Mucosa of gallbladder (tissue), 1 donor: ENCODE results near the gene WDR62. TPM values are rescaled to one million over a fixed set of nuclear protein-coding genes. Genes with fewer than 3 reads are reported as not detected.

Experiments used
- DNase-seq: peaks from one replicate; pipeline ENCODE4 v3.0.0-alpha.2; 2020; ENCODE audit warnings: low spot score
- total RNA-seq: library from RNA; stranded (reverse); gene quantifications from one replicate; pipeline ENCODE4 v1.2.1, GENCODE V29; 2021
- donor health status: DM: no; HTN: no; CAD: no.

The WDR62 gene
- total RNA-seq, 1 donor from 2014 or later: 1.3 TPM

DNA sequence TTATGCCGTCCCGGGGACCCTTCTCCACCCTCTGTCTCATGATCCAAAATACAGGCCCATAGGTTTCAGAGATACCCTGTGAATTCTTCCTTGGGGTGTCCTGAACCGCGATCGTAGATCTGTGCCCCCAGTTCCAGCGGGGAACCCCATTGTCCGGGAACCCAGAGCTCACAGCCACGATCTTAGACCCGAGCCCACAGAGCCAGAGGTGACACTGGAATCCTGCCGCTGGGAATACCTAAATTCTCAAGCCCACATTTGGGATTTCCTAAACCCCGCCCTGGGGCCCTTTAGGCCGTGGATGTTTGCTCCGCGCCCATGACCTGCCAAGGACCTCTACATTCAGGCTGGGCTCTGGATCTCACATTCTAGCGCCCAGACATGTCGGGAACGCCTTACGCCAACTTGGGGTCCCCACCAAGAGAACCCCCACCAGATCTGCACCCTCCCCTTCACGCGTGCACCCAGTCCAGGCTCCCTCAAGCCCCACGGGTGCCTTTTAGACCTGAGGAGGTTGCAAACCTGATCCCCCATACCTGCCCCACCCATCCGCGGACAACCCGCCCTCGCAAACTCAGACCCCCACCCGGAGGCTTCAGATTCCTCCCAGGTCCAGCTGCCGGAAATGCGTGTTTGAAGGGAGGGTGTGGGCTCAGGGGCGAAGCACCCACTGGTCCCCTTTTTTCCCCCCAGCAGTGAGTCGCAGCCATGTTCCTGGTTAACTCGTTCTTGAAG, 85.8 kb downstream of the WDR62 start:
- DNase-seq: peak; percentile 32

DNA sequence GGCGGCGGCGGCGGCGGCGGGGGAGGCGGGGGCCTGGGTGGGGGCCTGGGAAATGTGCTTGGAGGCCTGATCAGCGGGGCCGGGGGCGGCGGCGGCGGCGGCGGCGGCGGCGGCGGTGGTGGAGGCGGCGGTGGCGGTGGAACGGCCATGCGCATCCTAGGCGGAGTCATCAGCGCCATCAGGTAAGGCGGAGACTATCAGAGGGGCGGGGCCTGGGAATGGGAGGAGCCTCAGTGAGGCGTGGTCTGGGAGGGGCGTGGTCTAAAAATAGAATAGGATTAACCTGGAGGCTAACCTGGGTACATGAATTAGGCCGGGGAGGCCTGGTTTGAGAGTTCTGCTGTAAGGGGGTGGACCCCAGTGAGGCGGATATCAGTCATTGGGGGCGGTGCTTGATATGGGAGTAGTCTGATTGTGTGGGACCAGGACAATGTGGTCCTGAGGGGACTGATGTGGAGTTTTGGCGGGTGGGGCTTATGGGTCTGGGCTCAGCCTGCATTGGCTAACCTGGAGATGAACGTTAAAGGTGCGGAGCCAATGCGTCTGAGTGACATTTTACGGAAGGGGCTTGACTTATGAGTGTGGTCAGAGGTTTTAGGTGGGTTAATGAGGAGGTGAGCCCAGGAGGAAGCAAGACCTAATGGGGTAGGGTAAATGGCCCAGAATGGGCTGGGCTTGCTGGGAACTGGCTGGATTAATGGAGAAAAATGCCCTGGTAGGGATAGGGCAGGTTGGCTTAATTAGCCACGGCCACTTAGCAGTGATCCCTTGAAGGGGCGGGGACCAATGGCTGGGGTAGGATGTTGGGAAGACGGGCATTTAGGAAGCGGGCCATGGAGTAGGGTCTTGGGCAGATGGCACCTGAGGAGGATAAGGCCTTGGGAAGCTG, 86.6 kb downstream of the WDR62 start:
- DNase-seq: peak; percentile 88

DNA sequence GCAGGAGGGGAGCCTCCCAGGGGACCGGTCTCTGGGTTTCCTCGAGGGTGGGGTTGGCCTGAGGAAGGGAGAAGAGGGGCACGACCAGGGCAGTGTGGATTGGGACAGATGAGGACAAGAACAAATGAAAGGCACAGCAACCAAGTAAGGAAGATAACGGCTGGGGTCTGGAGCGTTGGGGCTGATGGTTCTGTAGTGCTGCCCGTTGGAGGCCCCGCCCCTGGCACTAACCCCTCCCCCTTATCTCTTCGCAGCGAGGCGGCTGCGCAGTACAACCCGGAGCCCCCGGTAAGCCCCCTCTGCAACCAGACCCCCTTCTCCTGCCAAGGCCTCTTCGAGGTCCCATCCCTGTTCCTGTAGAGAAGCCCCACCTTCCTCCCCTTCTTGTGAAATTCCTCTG, 87.3 kb downstream of the WDR62 start:
- no peak for DNase-seq

DNA sequence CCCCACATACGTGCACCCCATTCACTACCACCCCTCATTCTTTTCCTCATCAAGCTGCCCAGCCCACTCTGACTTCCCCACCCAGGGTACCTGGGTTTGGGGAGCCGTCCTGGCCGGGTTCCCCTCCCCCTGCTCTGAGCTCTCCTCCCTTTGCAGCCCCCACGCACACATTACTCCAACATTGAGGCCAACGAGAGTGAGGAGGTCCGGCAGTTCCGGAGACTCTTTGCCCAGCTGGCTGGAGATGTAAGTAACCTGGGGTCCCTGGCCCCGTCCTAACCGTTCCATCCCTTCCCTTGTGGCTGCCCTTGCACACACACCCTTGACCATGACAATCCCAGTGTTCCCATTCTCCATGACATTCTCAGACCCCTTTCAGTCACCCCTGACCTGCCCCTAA, 87.8 kb downstream of the WDR62 start:
- no peak for DNase-seq

DNA sequence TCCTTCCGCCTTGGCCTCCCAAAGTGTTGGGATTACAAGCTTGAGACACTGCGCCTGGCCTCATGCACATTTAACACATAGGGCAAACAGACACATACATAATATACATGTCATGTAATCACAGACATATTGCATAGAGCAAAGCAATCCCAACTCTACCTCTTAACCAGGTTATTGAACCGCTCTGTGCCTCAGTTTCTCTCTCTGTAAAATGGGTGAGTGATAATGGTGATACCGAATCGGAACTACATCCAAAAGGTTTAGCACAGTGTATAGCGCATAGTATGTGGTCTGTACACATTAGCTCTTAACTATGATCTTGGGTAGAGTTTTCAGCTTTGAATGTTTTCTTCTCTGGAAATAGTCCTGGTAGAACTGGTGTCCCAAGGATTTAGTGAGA, 89.9 kb downstream of the WDR62 start:
- DNase-seq: no peak

DNA sequence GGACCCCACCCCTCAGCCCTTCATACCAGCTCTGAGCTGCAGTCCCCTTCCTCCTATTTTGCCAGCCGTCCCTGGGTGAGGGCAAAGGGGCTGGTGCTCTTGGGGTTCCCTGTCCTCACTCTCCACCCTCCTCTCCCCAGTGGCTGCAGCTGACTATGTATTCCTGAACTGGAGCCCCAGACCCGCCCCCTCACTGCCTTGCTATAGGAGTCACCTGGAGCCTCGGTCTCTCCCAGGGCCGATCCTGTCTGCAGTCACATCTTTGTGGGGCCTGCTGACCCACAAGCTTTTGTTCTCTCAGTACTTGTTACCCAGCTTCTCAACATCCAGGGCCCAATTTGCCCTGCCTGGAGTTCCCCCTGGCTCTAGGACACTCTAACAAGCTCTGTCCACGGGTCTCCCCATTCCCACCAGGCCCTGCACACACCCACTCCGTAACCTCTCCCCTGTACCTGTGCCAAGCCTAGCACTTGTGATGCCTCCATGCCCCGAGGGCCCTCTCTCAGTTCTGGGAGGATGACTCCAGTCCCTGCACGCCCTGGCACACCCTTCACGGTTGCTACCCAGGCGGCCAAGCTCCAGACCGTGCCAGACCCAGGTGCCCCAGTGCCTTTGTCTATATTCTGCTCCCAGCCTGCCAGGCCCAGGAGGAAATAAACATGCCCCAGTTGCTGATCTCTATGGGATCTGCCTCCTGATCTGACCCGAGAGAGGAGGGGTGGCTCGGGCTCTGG, 95.1 kb downstream of the WDR62 start:
- no peak for DNase-seq

DNA sequence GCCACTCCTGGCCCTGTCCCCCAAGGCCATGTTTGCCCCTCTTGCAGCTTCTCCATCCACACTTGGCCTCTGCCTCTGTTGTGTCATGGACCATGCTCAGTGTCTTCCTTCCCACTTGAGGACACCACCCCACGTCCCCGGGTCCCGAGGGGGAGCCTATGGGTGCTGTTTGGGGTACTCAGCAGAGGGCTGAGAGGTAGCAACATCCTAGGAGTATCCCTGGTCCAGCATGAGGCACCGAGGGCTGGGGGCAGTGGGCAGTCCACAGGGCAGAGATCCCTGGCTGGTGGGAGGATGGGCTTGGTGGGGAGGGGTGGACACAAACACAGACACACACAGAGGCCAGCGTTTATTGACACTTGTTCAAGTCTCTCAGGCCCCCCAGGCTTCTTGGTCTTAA, 95.9 kb downstream of the WDR62 start:
- no peak for DNase-seq

DNA sequence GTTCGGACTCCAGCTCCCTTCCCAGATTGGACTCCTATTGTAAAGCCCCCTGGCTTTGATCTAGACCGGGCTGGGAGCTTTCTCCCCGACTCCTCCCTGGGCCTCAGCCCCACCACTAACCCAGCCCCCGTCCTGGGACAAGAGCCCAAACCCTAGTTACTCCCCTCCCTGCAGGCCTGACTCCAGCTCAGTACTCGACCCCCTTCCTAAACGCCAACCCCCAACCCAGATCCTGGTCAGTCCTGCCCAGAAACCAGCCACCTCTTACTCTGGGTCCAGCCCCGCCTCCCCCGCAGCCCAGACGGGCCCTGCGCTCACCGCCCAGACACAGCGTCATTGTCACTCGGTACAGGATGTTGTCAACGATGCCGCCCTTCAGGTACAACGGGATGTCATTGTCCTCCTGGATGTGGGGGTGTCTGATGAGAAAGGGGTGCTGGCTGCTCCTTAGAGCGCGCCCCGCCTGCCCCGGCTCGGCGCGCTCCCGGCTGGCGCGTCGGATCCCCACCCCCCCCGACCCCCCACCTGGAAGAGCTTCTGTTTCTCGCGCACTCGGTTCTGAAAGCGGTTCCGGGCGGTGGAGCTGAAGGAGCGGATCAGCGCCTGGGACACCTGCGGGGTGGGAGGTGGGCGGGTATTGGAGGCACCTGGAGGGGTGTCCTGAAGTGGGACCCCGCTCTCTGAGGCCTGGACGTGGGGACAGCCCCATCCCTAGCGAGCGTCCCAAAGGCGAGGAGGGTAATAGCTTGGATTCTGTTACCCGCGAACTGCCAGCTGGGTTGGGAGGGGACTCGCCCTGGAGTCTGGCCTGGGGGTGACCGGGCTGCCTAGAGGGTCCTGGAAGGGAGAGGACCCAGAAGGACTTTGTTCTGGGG, 96.7 kb downstream of the WDR62 start:
- no peak for DNase-seq

DNA sequence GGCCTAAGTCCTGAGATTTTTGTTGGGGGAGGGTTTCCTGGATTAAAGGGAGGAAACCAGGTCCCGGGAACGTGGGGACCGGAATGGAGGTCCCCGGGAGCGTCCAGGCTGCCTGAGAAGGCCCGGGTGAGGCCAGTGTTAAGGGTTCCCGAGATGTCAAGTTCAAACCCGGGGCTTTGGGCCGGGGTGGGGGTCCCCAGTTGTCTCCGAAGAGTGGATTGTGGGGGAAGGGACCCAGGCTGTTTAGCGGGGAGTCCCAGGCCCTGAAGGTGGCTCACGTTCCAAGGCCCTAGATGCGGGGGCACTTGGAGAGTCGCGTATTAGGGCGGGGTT, 97.3 kb downstream of the WDR62 start:
- no peak for DNase-seq

DNA sequence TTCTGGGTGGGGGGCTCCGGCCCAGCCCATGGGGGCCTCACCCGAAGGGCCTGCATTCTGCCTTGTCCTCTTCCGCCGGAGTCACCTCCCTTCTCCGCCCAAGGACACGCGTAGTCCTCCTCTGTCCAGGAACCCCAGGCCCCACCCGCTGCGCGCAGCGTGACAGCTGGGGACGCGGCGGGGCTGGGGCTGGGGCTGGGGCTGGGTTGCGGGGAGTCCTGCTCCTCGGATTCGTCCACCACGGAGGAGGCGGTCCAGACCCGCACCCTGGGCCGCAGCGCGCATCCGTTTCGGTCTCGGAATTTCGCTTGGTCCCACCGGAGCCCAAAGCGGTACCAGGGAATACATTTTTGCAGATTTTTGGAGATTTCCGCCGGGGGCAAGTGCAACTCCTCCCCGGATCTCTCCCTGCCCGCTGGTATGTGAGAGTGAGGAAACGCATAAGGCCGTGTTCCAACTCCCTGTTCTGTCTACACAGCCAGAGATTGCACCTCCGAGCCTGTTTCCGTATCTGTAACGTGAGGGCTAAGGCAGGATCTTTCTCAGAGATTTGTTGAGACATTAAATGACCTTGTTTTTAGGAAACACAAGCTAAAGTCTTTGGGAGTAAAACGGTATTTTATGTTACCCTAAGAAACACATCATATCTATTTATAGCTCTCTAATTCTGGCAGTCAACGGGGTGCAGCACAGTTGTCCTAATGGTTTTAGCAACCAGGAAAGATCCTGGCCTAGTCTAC, 97.8 kb downstream of the WDR62 start, which contains the start of gene COX7A1:
COX7A1 (minus strand) TSS at position 96 of the 740 bp plus-strand sequence; CDS start at position 56, 40 bp downstream.
- DNase-seq: no peak

DNA sequence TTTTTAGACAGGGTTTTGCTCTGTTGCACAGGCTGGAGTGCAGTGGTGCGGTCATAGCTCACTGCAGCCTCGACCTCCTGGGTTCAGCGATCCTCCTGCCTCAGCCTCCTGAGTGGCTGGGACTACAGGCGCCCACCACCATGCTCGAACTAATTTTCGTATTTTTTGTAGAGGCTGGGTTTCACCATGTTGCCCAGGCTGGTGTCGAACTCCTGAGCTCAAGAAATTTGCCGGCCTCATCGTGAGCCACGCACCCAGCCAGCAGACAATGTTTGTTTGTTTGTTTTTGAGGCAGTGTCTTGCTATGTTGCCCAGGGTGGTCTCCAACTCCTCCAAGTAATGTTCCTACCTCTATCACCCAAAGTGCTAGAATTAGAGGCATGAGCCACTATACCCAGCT, 98.4 kb downstream of the WDR62 start:
- no peak for DNase-seq

Other genes with a start within 250 kb of the WDR62 start
- 0.46 TPM for gene PRODH2, start 242.1 kb upstream of the WDR62 start, total RNA-seq
- 0.06 TPM for gene NPHS1, start 202.4 kb upstream of the WDR62 start, total RNA-seq
- gene KIRREL2, start 198.0 kb upstream of the WDR62 start, total RNA-seq: 0.12 TPM
- 85.6 TPM for gene APLP1, start 186.3 kb upstream of the WDR62 start, total RNA-seq
- 34.5 TPM for gene NFKBID, start 154.4 kb upstream of the WDR62 start, total RNA-seq
- 14.4 TPM for gene HCST, start 152.4 kb upstream of the WDR62 start, total RNA-seq
- gene TYROBP, start 146.6 kb upstream of the WDR62 start, total RNA-seq: 94.6 TPM
- gene LRFN3, start 118.5 kb upstream of the WDR62 start, total RNA-seq: 23.7 TPM
- 20.0 TPM for gene SDHAF1, start 59.7 kb upstream of the WDR62 start, total RNA-seq
- 17.4 TPM for gene SYNE4, start 46.1 kb upstream of the WDR62 start, total RNA-seq
- 34.9 TPM for gene ALKBH6, start 40.7 kb upstream of the WDR62 start, total RNA-seq
- gene CLIP3, start 22.0 kb upstream of the WDR62 start, total RNA-seq: 74.0 TPM
- 12.9 TPM for gene THAP8, start 612 bp upstream of the WDR62 start, total RNA-seq
- not detected for gene OVOL3, start 56.2 kb downstream of the WDR62 start, total RNA-seq
- gene POLR2I, start 60.0 kb downstream of the WDR62 start, total RNA-seq: 74.5 TPM
- gene TBCB, start 60.6 kb downstream of the WDR62 start, total RNA-seq: 132 TPM
- 584 TPM for gene CAPNS1, start 85.2 kb downstream of the WDR62 start, total RNA-seq
- gene COX7A1, start 97.5 kb downstream of the WDR62 start, total RNA-seq: 55.7 TPM
- gene ZNF565, start 159.8 kb downstream of the WDR62 start, total RNA-seq: 5.3 TPM
- gene ZNF146, start 160.2 kb downstream of the WDR62 start, total RNA-seq: 40.2 TPM